IMR-90 (cell line): Measurements from ENCODE around the gene PRRC1.

Experiments used
- BHLHE40 ChIP-seq: fragments of 150-350 bp; IDR thresholded peaks from 2 replicates; pipeline ENCODE4 v1.6.1; 2016; ENCODE audit warnings: mild to moderate bottlenecking, low read depth, low read length
- CHD1 ChIP-seq: IDR thresholded peaks from 2 replicates; pipeline ENCODE4 v1.6.1; 2012; ENCODE audit warnings: low read depth, low read length, improper control_type of control experiment
- FOS ChIP-seq: fragments of 150-350 bp; IDR thresholded peaks from 2 replicates; pipeline ENCODE4 v1.6.1; 2016; ENCODE audit warnings: low read depth, low read length
- MXI1 ChIP-seq: IDR thresholded peaks from 2 replicates; pipeline ENCODE4 v1.6.1; 2012; ENCODE audit warnings: low read depth, mild to moderate bottlenecking, low read length, moderate library complexity, borderline replicate concordance
- POLR2A ChIP-seq: IDR thresholded peaks from 2 replicates; pipeline ENCODE4 v1.6.1; 2012; ENCODE audit warnings: mild to moderate bottlenecking, low read depth, low read length
- RAD21 ChIP-seq: IDR thresholded peaks from 2 replicates; pipeline ENCODE4 v1.6.1; 2012; ENCODE audit warnings: low read length, improper control_type of control experiment
- RCOR1 ChIP-seq: IDR thresholded peaks from 2 replicates; pipeline ENCODE4 v1.6.1; 2012; ENCODE audit warnings: mild to moderate bottlenecking, low read length, improper control_type of control experiment; ENCODE audit not compliant: insufficient replicate concordance
- RFX5 ChIP-seq: IDR thresholded peaks from 2 replicates; pipeline ENCODE4 v1.8.0; 2012; ENCODE audit warnings: low read depth, mild to moderate bottlenecking, low read length, moderate library complexity
- SMC3 ChIP-seq: fragments of 150-350 bp; IDR thresholded peaks from 2 replicates; pipeline ENCODE4 v1.6.1; 2016; ENCODE audit warnings: low read depth, mild to moderate bottlenecking, antibody characterized with exemption, low read length, moderate library complexity
- TF ChIP-seq, protein P1 (sequence below): conservative IDR thresholded peaks from 2 replicates; pipeline ENCODE4 v1.5.1; 2012; ENCODE audit warnings: mild to moderate bottlenecking, low read depth, low read length, improper control_type of control experiment
- TF ChIP-seq, protein P2 (sequence below): fragments of 150-350 bp; IDR thresholded peaks from 2 replicates; pipeline ENCODE4 v1.6.1; 2016; ENCODE audit warnings: low read depth, mild to moderate bottlenecking, low read length, moderate library complexity, borderline replicate concordance

DNA sequence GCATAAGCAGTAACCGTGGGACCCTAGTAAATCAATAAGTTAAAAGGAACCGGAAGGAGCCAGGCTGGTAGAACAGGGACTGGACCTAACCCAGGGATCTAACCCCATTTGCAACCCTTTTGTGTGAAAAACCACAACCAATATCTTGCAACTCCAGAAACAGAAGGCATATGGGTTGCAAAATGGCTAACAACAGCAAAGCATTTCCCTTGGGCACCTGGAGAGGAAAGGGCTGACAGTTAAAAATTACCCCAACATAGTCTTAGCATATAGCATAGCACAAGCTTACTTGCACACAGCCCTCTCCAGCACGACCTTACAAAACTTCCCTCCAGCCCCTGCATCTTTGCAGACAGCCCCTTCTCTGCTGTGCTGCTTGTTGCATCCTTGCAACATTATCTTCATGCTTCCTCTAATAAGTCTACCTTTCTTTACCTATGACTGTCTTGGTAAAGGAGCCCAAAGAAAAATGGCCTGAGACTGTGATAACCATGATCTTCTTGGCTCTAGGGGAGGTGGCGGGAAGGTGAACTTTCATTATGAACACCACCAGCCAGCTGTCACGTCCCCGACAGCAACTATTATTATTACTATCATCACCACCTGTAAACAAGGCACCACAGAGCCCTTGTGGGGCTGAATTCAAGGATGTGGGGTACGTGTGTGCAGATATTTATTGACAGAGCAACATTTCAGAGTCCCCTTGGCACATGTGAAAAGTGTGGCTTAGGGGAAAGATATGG, 49.8 kb downstream of the PRRC1 start:
- TF ChIP-seq, protein P1, sequence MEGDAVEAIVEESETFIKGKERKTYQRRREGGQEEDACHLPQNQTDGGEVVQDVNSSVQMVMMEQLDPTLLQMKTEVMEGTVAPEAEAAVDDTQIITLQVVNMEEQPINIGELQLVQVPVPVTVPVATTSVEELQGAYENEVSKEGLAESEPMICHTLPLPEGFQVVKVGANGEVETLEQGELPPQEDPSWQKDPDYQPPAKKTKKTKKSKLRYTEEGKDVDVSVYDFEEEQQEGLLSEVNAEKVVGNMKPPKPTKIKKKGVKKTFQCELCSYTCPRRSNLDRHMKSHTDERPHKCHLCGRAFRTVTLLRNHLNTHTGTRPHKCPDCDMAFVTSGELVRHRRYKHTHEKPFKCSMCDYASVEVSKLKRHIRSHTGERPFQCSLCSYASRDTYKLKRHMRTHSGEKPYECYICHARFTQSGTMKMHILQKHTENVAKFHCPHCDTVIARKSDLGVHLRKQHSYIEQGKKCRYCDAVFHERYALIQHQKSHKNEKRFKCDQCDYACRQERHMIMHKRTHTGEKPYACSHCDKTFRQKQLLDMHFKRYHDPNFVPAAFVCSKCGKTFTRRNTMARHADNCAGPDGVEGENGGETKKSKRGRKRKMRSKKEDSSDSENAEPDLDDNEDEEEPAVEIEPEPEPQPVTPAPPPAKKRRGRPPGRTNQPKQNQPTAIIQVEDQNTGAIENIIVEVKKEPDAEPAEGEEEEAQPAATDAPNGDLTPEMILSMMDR = no peak
- TF ChIP-seq RCOR1 (no peak), POLR2A (no peak), MXI1 (no peak), RAD21 (no peak), RFX5 (no peak), BHLHE40 (no peak), CHD1 (no peak), FOS (no peak), SMC3 (no peak)
- TF ChIP-seq, protein P2, sequence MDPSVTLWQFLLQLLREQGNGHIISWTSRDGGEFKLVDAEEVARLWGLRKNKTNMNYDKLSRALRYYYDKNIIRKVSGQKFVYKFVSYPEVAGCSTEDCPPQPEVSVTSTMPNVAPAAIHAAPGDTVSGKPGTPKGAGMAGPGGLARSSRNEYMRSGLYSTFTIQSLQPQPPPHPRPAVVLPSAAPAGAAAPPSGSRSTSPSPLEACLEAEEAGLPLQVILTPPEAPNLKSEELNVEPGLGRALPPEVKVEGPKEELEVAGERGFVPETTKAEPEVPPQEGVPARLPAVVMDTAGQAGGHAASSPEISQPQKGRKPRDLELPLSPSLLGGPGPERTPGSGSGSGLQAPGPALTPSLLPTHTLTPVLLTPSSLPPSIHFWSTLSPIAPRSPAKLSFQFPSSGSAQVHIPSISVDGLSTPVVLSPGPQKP = no peak
